NCI-H146 treated with DMSO at 0.1 percent for 48 hours (cell line): ENCODE data around the gene HTR2B.
"Not testable (repeated sequence)": the region's sequence is repeated elsewhere in the genome, so short reads cannot be mapped to it uniquely, and the experiment has no call there.

Source experiments
- DNase-seq: peaks from one replicate; lab custom pipeline; 2025; ENCODE audit not compliant: unreplicated experiment; lab: John Stamatoyannopoulos, UW

Gene HTR2B

DNA sequence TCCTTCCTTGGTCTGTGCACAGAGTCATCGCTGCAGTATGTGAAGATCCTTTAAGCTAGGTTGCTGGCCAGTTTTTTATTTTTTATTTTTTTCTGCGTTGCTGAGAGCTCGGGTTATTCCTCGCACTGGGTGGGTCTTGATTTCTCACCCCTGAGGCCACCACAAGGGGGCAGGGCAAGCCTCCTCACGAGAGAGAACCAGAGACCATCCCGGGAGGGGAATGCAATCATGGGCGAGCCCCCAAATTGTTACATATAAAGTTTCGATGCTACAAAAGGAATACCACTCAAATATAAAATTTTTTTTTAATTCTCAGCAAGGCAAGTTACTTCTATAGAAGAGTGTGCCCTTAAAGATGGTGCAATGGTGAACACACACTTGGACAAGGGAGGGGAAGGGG, 24.9 kb downstream of the HTR2B start:
- no peak for DNase-seq

DNA sequence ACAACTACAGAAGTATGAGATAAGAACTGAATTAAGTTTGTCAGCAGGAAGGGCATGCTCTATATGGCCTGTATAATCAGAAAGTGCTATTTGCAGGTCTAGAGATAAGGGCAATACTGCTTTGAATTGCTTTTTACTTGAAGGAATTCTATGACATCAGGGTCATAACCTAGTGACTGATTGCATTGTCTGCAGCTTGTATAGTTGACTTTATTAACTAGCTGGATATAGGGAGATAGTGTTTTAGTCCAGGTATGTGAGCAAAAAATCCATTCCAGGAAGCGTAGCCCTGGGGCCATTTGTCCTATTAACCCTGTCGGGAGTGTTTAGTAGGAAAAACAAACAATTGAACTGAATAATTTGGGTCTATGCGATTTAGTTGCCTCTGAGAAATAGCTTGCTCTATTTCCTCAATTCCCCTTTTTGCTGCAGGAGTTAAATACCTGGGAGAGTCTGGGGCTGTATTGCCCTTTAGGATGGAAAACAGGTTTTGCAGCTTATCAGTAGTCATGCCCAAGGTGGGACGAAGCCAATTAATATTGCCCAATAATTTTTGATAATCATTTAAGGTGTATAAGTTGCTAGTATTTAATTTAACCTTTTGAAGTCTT, 30.0 kb downstream of the HTR2B start:
- DNase-seq: no peak

DNA sequence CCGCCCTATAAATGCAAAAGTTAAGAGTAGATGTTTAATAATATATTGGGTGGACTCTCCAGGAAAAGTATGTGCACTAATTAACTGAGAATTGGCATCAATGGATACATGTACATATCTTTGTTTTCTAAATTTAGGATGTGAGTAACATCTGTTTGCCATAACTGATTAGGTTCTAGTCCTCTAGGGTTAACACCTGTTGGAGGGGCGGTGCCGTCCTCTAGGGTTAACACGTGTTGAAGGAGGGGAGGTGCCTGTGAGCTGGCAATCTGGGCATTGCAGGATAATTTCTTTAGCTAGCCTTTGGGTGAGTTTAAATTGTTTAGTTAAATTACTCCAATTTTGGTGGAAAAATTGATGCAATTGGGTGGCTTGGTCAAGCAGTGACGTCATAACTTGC, 30.9 kb downstream of the HTR2B start:
- no peak for DNase-seq

GRCh38 chr2:231088754-231089153, 36.1 kb downstream of the HTR2B start:
- DNase-seq: no peak

DNA sequence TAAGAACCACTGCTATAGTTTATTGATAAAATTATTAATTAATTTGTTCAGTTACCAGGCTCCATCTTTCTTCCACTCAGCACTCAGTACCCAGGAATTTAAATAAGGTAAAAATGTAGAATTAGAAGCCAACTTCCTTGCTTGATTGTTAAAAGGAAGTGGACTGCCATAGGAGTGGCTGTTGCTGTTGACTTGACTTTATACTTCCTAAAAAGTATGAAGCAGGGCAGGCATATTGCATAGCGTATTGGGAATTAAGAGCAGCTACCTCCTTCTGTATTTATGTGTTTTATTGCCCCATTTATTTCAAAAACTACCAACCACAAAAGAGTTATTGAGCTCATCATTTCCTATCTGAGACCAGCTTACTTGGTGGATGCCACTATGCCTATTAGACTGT, 40.3 kb downstream of the HTR2B start:
- no peak for DNase-seq

DNA sequence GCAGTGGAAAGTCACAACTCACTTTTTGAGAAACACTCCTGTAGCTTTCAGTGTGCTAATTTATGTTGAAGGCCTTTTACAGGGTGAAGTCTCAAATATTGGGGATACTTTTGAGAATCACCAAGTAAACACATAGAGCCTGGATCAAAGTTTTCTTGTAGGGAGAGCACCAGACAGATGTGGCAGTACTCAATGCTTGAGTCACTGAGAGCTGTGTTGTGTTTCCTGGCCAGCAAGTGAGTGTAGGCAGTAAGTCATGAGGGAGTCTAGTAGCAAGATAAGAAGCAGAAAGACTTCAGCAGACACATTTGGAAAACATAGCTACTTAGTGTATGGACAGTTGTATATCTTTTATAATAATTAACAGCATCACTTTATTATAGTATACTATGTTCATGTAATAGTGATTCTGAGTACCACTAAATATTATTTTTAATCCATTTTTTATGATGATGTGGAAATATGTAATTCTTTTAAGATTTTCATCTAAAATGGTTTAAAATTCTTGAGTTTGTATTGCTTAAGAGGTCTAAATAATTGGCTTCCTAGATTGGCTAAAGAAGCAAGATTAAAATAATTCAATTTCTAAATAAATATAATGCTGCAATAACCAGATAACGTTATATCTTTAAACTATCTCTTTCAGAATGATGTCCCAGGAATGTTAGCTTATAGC, 55.3 kb downstream of the HTR2B start:
- DNase-seq: no peak

GRCh38 chr2:231068525-231069222, 56.2 kb downstream of the HTR2B start:
- no peak for DNase-seq

GRCh38 chr2:231067531-231067930, 57.3 kb downstream of the HTR2B start:
- DNase-seq: not testable (repeated sequence)

GRCh38 chr2:231065966-231066365, 58.9 kb downstream of the HTR2B start:
- no peak for DNase-seq

DNA sequence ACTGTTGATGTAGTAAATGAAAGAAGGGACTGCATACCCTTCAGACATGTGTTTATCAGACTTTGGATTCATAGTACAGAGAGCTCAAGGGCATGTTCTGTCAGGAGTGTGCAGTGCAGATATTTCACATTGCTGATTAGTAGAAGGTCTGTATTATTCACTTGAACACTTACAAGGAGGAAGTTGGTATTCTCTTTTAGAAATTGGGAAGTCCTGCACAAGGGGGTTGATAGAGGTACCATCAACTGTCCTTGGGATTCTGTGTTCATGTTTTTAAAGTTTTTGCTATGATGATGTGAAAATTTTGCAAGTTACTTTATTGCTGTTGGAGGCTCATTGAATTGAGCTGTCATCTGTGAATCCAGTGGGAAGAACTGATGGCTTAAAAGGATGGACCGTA, 61.5 kb downstream of the HTR2B start:
- no peak for DNase-seq

GRCh38 chr2:231062776-231063175, 62.1 kb downstream of the HTR2B start:
- no peak for DNase-seq

DNA sequence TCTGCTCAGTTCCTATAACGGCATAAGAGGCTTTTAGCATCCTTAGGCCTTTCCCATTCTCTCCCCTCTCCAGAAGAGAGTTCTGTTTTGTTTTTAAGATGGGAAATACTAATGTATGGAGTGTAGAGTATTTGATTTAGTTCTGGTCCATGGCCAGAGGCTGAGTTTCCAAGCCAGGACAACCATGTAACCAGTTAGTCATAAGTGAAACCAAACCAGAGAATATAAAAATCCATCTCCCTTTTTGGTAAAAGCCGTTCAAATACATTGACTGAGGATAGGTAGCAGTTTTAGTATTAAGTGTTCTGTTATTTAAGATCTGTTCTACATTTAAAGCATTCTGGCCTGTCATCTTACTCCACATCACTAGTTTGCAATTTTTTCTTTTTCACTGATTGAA, 65.1 kb downstream of the HTR2B start:
- DNase-seq: no peak

DNA sequence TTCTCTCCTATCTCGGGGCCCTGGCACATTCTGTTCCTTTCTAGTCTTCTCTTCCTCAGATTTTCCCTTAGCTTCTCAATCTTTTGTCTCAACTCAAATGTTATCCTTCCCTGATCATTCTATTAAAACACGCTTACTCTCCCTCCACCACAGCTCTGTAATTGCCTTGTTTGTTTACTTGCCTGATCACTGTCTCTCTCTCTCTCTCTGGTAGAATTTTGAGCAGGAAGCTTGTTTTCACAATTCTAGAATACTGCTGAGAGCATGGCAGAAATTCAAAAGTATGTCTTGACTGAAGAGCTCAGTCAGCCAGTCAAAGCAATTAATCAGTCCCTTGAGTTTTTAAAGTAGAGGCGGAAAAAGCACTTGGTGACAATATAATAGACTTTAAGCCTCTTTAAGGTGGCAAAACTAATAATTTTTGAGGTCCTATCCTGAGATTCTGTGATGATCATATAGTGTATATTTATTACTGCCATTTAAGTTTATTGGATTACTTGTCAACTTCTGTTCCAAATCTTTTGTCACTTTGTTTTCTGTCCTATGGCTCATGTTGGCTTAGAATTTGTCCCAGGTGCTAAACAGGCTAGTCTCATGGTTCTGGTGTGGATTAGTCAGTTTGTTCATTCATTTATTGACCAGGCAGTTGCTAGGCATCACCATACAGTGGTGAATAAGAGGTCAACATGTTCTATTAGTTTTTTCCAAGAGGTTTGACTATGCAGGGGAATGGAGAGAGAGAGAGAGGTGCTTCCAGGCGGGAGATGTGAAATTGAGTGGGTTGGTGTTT, 65.9 kb downstream of the HTR2B start:
- no peak for DNase-seq
